ENCODE data around the gene ARFIP2. TPM values are rescaled to one million over a fixed set of nuclear protein-coding genes. Genes with fewer than 3 reads are reported as not detected.
A peak's percentile ranks its signal among the peaks of the same experiment; 100 is the strongest.

The ARFIP2 gene
- total RNA-seq, 1 experiment from 2014 or later: 53.1 TPM

- H3K27me3 Mint-ChIP-seq (ENCODE audit: low read depth): no peaks in the 10 kb centered on the region
- POLR2A ChIA-PET: interaction anchor here (0.8 to 1.7 kb wide), 10 partner anchors 8 to 201 kb away, joined by 3 to 15 read pairs (median 5); partner anchors contain the start of genes DNHD1, MRPL17 and TAF10
- H3K36me3 Mint-ChIP-seq: peaks cover 40% of the 10 kb centered on the region
- peak overlapping the region; percentile 98 for H3K4me3 Mint-ChIP-seq
- CTCF ChIA-PET: interaction anchor here (1.0 to 2.4 kb wide), 9 partner anchors 12 to 103 kb away, joined by 3 to 19 read pairs (median 9); no protein-coding TSS in a partner anchor
- ATAC-seq: no peak; the same call in 1 of the 2 replicates
- TF ChIP-seq, protein P1, sequence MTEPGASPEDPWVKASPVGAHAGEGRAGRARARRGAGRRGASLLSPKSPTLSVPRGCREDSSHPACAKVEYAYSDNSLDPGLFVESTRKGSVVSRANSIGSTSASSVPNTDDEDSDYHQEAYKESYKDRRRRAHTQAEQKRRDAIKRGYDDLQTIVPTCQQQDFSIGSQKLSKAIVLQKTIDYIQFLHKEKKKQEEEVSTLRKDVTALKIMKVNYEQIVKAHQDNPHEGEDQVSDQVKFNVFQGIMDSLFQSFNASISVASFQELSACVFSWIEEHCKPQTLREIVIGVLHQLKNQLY (CRISPR knock-in tag; IDR thresholded peaks at IDR 0.05): no peak
- TF ChIP-seq SMAD3 (CRISPR knock-in tag; IDR thresholded peaks at IDR 0.05; ENCODE audit: borderline replicate concordance) (no peak), FOXJ3 (CRISPR knock-in tag; IDR thresholded peaks at IDR 0.05; ENCODE audit: borderline replicate concordance) (no peak)
- peaks cover 18% of the 10 kb centered on the region for H3K4me1 Mint-ChIP-seq
- no peaks in the 10 kb centered on the region for H3K9me3 Mint-ChIP-seq
- peak overlapping the region; percentile 99 for H3K27ac Mint-ChIP-seq
- no peak for DNase-seq (ENCODE audit: low spot score)
These were observed 769 bp upstream of the ARFIP2 start for GRCh38 chr11:6481924-6482275.

- peaks cover 25% of the 10 kb centered on the region for H3K4me1 Mint-ChIP-seq
- peak overlapping the region; percentile 98 for H3K4me3 Mint-ChIP-seq
- H3K27ac Mint-ChIP-seq: peak overlapping the region; percentile 99
- no peaks in the 10 kb centered on the region; the same call in 1 of the 2 replicates for H3K27me3 Mint-ChIP-seq (ENCODE audit: low read depth)
- DNase-seq (ENCODE audit: low spot score) (no peak), ATAC-seq (no peak; the same call in 1 of the 2 replicates)
- H3K9me3 Mint-ChIP-seq: no peaks in the 10 kb centered on the region
- H3K36me3 Mint-ChIP-seq: peaks cover 42% of the 10 kb centered on the region
- CTCF ChIA-PET: no interaction called here
- POLR2A ChIA-PET: no interaction called here
- TF ChIP-seq KAT7 (CRISPR knock-in tag; IDR thresholded peaks at IDR 0.05; ENCODE audit: borderline replicate concordance): peak; percentile 51; the same call in 1 of the 2 replicates
- TF ChIP-seq, protein P2, sequence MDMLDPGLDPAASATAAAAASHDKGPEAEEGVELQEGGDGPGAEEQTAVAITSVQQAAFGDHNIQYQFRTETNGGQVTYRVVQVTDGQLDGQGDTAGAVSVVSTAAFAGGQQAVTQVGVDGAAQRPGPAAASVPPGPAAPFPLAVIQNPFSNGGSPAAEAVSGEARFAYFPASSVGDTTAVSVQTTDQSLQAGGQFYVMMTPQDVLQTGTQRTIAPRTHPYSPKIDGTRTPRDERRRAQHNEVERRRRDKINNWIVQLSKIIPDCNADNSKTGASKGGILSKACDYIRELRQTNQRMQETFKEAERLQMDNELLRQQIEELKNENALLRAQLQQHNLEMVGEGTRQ (CRISPR knock-in tag; IDR thresholded peaks at IDR 0.05): no peak
These were observed 724 bp downstream of the ARFIP2 start for GRCh38 chr11:6480299-6480914.

DNA sequence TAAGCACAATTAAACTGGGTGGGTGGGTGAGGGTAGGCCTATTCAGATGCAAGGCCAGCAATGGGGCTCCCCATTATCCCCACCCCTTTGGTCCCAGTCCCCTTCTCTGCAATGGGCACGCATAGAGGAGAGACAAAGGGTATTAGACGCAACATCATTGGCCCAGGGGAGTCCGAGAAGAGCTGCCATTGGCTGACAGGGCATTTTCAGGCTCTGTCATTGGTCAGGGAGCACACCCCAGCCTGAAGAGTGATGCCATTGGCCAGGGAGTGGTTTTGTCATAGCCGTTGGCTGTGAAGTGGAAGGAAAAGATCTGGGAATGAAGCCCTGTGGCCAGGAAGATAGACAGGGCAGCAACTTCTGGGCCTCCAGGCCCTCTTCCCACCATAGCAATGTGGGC is 4.6 kb downstream of the ARFIP2 start:
- Mint-ChIP-seq H3K4me3 (no peak overlapping the region), H3K4me1 (peaks cover 38% of the 10 kb centered on the region), H3K36me3 (peaks cover 26% of the 10 kb centered on the region), H3K27me3 (ENCODE audit: low read depth) (peaks cover 7% of the 10 kb centered on the region), H3K27ac (no peak overlapping the region), H3K9me3 (no peaks in the 10 kb centered on the region)
- POLR2A ChIA-PET: no interaction called here
- CTCF ChIA-PET: interaction anchor here (0.9 to 5.4 kb wide), 9 partner anchors 14 to 114 kb away, joined by 3 to 68 read pairs (median 7); partner anchors contain the start of gene SMPD1
- ATAC-seq (peak; percentile 1; the same call in 1 of the 2 replicates), DNase-seq (ENCODE audit: low spot score) (no peak)
- TF ChIP-seq IRF2 (CRISPR knock-in tag; IDR thresholded peaks at IDR 0.05; ENCODE audit: borderline replicate concordance, low read depth) (no peak), NFYB (CRISPR knock-in tag; conservative IDR thresholded peaks at IDR 0.05; ENCODE audit: low read depth) (0 out of 2 replicates have a peak, but pooled peaks have one; percentile 27)

- no peaks in the 10 kb centered on the region for H3K9me3 Mint-ChIP-seq
- H3K27me3 Mint-ChIP-seq (ENCODE audit: low read depth): peaks cover 12% of the 10 kb centered on the region
- H3K4me3 Mint-ChIP-seq: peak overlapping the region; percentile 37; the same call in 1 of the 2 replicates
- ATAC-seq (peak; percentile 14), DNase-seq (ENCODE audit: low spot score) (peak; percentile 49)
- H3K4me1 Mint-ChIP-seq: peaks cover 38% of the 10 kb centered on the region
- POLR2A ChIA-PET: no interaction called here
- CTCF ChIA-PET: interaction anchor here (0.5 to 5.4 kb wide), 15 partner anchors 14 to 207 kb away, joined by 3 to 68 read pairs (median 5); partner anchors contain the start of genes MRPL17 and SMPD1
- peaks cover 26% of the 10 kb centered on the region for H3K36me3 Mint-ChIP-seq
- peak overlapping the region; percentile 71; the same call in 1 of the 2 replicates for H3K27ac Mint-ChIP-seq
- TF ChIP-seq NFYB (CRISPR knock-in tag; conservative IDR thresholded peaks at IDR 0.05; ENCODE audit: low read depth) (no peak), ZBTB43 (CRISPR knock-in tag; IDR thresholded peaks at IDR 0.05) (no peak), IRF2 (CRISPR knock-in tag; IDR thresholded peaks at IDR 0.05; ENCODE audit: borderline replicate concordance, low read depth) (no peak), CDX4 (CRISPR knock-in tag; IDR thresholded peaks at IDR 0.05; ENCODE audit: borderline replicate concordance) (no peak)
- TF ChIP-seq, protein P3, sequence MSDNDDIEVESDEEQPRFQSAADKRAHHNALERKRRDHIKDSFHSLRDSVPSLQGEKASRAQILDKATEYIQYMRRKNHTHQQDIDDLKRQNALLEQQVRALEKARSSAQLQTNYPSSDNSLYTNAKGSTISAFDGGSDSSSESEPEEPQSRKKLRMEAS (CRISPR knock-in tag; IDR thresholded peaks at IDR 0.05): no peak
- TF ChIP-seq, protein P4, sequence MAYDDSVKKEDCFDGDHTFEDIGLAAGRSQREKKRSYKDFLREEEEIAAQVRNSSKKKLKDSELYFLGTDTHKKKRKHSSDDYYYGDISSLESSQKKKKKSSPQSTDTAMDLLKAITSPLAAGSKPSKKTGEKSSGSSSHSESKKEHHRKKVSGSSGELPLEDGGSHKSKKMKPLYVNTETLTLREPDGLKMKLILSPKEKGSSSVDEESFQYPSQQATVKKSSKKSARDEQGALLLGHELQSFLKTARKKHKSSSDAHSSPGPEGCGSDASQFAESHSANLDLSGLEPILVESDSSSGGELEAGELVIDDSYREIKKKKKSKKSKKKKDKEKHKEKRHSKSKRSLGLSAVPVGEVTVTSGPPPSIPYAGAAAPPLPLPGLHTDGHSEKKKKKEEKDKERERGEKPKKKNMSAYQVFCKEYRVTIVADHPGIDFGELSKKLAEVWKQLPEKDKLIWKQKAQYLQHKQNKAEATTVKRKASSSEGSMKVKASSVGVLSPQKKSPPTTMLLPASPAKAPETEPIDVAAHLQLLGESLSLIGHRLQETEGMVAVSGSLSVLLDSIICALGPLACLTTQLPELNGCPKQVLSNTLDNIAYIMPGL (CRISPR knock-in tag; IDR thresholded peaks at IDR 0.05): no peak
- TF ChIP-seq, protein P5, sequence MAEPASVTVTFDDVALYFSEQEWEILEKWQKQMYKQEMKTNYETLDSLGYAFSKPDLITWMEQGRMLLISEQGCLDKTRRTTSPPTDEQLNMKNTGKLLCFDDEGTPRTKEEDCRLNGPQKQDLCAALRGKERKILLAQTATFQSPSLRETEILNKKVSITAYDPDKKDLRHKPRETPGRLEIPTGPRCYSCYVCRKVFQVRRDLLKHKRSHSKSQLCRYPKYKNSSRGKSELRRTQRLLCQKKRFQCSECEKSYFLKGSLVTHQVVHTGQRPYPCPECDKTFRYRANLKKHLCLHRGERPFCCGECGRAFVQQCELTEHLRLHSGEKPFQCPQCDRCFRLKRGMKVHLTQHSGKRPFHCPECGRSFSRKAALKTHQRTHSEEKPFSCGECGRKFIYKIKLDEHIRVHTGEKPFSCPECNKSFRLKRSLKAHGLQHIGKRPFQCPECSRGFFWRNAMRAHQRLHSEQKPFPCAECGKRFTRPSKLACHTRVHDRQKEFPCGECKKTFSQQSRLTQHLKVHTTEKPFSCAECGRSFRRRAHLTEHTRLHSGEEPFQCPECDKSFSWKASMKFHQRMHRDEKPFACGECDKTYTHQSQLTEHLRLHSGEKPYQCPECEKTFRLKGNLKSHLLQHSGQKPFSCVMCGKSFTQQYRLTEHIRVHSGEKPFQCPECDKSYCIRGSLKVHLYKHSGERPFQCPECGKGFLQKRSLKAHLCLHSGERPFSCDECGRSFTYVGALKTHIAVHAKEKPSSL (CRISPR knock-in tag; conservative IDR thresholded peaks at IDR 0.05): no peak
- TF ChIP-seq, protein P6, sequence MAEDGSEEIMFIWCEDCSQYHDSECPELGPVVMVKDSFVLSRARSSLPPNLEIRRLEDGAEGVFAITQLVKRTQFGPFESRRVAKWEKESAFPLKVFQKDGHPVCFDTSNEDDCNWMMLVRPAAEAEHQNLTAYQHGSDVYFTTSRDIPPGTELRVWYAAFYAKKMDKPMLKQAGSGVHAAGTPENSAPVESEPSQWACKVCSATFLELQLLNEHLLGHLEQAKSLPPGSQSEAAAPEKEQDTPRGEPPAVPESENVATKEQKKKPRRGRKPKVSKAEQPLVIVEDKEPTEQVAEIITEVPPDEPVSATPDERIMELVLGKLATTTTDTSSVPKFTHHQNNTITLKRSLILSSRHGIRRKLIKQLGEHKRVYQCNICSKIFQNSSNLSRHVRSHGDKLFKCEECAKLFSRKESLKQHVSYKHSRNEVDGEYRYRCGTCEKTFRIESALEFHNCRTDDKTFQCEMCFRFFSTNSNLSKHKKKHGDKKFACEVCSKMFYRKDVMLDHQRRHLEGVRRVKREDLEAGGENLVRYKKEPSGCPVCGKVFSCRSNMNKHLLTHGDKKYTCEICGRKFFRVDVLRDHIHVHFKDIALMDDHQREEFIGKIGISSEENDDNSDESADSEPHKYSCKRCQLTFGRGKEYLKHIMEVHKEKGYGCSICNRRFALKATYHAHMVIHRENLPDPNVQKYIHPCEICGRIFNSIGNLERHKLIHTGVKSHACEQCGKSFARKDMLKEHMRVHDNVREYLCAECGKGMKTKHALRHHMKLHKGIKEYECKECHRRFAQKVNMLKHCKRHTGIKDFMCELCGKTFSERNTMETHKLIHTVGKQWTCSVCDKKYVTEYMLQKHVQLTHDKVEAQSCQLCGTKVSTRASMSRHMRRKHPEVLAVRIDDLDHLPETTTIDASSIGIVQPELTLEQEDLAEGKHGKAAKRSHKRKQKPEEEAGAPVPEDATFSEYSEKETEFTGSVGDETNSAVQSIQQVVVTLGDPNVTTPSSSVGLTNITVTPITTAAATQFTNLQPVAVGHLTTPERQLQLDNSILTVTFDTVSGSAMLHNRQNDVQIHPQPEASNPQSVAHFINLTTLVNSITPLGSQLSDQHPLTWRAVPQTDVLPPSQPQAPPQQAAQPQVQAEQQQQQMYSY (CRISPR knock-in tag; IDR thresholded peaks at IDR 0.05): no peak
These were observed 5.2 kb downstream of the ARFIP2 start for GRCh38 chr11:6475936-6476335.
